Suprapubic skin (tissue), 4 donors: Measurements from ENCODE around the gene DDX49. TPM values are rescaled to one million over a fixed set of nuclear protein-coding genes. Genes with fewer than 3 reads are reported as not detected.

Experiments used
- DNase-seq, 2 donors: peaks; one replicate each; pipeline ENCODE4 v3.0.0-alpha.2; 2019; ENCODE audit warnings: low spot score in 2 of 2
- H3K27ac ChIP-seq: fragments of 200-600 bp; sonication (generic); one replicate; pipeline ENCODE4 v1.5.1; 2019
- H3K27me3 ChIP-seq: fragments of 200-600 bp; sonication (generic); one replicate; pipeline ENCODE4 v1.5.1; 2019
- H3K36me3 ChIP-seq: fragments of 200-600 bp; sonication (generic); one replicate; pipeline ENCODE4 v1.5.1; 2019
- H3K4me1 ChIP-seq: fragments of 200-600 bp; sonication (generic); one replicate; pipeline ENCODE4 v1.5.1; 2019
- H3K4me3 ChIP-seq: fragments of 200-600 bp; sonication (generic); one replicate; pipeline ENCODE4 v1.5.1; 2019; ENCODE audit warnings: mild to moderate bottlenecking
- H3K9me3 ChIP-seq: fragments of 200-600 bp; sonication (generic); one replicate; pipeline ENCODE4 v1.5.1; 2019
- CTCF ChIP-seq, 2 donors: fragments of 200-600 bp in 1 of 2; fragments of 450-650 bp in 1 of 2; sonication (generic) in 1 of 2; IDR thresholded peaks; one replicate each; pipeline ENCODE4 v1.5.1; 2016 to 2019; ENCODE audit warnings: antibody characterized with exemption in 2 of 2, mild to moderate bottlenecking in 1 of 2, moderate library complexity in 1 of 2
- EP300 ChIP-seq: sonication (generic); formaldehyde crosslinking; IDR thresholded peaks from one replicate; pipeline ENCODE4 v1.6.1; 2017; ENCODE audit warnings: antibody characterized with exemption
- POLR2A ChIP-seq, 2 donors: fragments of 450-650 bp; IDR thresholded peaks; one replicate each; pipeline ENCODE4 v1.6.1; 2017; ENCODE audit warnings: antibody characterized with exemption in 2 of 2, mild to moderate bottlenecking in 2 of 2, moderate library complexity in 2 of 2
- POLR2AphosphoS5 ChIP-seq, 3 donors: sonication (generic); formaldehyde crosslinking; IDR thresholded peaks; one replicate each; pipeline ENCODE4 v1.6.1; 2017; ENCODE audit warnings: antibody characterized with exemption in 3 of 3
- WGBS: methylation state at CpG from one replicate; pipeline ENCODE4 v1.1.5; 2018; 5-methylcytosine and 5-hydroxymethylcytosine counted together
- total RNA-seq, 4 donors: library from RNA; depleted of rRNA; stranded (reverse); fragments of >200 nt; gene quantifications; one replicate each; pipeline ENCODE4 v1.1.0, GENCODE V29; 2016

The DDX49 gene
- total RNA-seq, 4 donors from 2014 or later: 43.4 to 75.6 (median 58.4) TPM

GRCh38 chr19:18897094-18898029, 22.2 kb upstream of the DDX49 start:
- H3K36me3 ChIP-seq: peaks cover 31% of the 10 kb centered on the region
- no peak overlapping the region for H3K27ac ChIP-seq
- no peaks in the 10 kb centered on the region for H3K9me3 ChIP-seq
- peaks cover 35% of the 10 kb centered on the region for H3K27me3 ChIP-seq
- TF ChIP-seq POLR2A (IDR thresholded peaks at IDR 0.05) (no peak), POLR2AphosphoS5 (IDR thresholded peaks at IDR 0.05) (no peak), EP300 (no peak), CTCF (IDR thresholded peaks at IDR 0.05) (no peak)
- DNase-seq: no peak
- WGBS: 90% methylated on average over 19 of the region's 25 CpGs
- H3K4me3 ChIP-seq: no peak overlapping the region
- peaks cover 26% of the 10 kb centered on the region for H3K4me1 ChIP-seq

- no peak for DNase-seq
- 75% methylated on average over 10 of the region's 18 CpGs for WGBS
- H3K4me1 ChIP-seq: peaks cover 26% of the 10 kb centered on the region
- H3K27ac ChIP-seq: no peak overlapping the region
- TF ChIP-seq EP300 (no peak), POLR2A (IDR thresholded peaks at IDR 0.05) (no peak), POLR2AphosphoS5 (IDR thresholded peaks at IDR 0.05) (no peak), CTCF (IDR thresholded peaks at IDR 0.05) (no peak)
- H3K4me3 ChIP-seq: no peak overlapping the region
- H3K27me3 ChIP-seq: peaks cover 35% of the 10 kb centered on the region
- H3K36me3 ChIP-seq: peaks cover 35% of the 10 kb centered on the region
- no peaks in the 10 kb centered on the region for H3K9me3 ChIP-seq
Observed at GRCh38 chr19:18898081-18898606, 21.4 kb upstream of the DDX49 start.

DNA sequence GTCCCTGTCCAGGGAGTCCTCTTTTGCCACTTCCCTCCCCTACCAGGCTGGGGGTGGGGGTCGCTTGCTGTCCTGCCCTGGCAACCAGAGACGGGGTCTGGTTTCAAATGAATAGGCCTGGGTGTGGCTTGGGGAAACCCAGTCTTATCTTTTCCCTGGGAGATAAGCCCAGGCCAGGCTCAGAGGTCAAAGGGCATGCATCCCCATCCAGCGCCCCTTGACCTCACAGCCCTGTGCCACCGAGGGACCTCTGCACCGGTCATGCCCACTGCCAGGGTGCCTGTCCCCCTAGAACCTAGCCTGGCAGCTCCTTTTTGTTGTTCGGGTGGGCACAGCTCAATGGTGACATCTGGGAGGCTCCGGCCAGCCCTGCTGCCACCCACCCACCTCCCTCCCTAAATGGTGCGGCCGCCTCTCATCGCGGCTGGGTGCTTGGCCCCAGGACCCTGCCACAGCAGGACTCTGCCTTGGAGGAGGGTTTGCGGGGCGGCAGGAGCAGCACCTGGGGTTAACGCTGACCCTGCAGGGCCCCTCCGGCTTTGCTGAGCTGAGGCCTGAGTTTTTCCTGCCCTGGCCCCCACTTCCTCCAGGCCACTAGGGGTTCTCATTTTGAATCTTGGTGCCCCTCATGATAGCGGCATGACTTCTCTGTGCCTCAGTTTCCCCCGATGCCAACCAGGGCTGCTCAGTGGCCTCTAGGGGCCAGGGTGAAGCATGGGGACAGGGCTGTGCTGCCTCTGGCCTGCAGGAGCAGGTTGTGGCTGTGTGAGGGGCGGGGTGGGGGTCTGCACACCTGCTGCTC, 20.7 kb upstream of the DDX49 start:
- Histone ChIP-seq H3K27me3 (peaks cover 32% of the 10 kb centered on the region), H3K9me3 (no peaks in the 10 kb centered on the region), H3K36me3 (peaks cover 42% of the 10 kb centered on the region), H3K4me1 (peaks cover 26% of the 10 kb centered on the region), H3K27ac (no peak overlapping the region), H3K4me3 (no peak overlapping the region)
- TF ChIP-seq CTCF (IDR thresholded peaks at IDR 0.05) (no peak), POLR2A (IDR thresholded peaks at IDR 0.05) (no peak), EP300 (no peak), POLR2AphosphoS5 (IDR thresholded peaks at IDR 0.05) (no peak)
- WGBS: 73% methylated on average over 8 of the region's 18 CpGs
- DNase-seq: no peak

DNA sequence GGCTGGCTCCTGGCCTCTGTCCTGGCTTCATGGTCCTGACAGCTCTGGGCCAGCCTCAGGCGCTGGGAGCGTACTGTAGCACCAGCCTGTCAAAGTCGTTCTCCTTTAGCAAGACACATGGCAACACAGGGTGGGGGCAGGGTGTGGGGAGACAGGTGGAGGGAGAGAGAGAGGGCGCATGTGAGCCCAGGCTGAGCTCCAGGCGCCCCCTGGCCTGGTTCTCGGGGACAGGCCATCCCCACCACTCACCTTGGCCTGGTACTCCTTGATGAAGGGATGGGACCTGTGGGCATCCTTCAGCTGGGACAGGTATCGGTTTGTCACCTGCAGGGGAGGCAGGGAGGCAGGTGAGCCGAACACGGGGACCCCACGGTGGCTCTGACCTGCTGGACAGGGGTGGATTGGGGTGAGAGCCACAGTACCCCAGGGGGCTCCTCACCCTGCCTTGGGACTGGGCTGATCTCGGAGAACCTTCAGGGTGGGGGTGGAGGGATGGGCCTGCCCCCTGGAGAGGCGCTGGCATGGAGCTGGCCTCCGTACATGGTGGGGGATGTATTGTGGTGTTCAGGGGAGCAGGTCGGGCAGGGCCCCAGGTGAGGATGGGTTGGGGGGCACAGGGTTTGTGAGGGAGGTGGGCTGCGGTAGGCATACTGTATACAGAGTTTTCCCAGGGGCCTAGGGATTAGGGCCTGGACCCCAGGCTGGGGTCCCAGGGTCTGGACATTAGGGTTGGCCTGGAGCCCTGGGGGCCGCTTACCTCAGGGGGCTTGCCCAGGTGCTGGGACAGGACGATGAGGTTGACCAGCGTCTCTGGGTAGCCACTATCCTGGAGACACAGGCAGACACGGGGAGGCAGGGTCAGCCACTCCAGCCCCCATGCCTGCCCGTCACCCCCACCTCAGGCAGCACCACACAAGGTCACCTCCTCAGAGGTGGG, 19.6 kb upstream of the DDX49 start:
- Histone ChIP-seq H3K4me3 (no peak overlapping the region), H3K27ac (no peak overlapping the region), H3K36me3 (peaks cover 53% of the 10 kb centered on the region), H3K4me1 (peaks cover 17% of the 10 kb centered on the region), H3K9me3 (no peaks in the 10 kb centered on the region), H3K27me3 (peaks cover 21% of the 10 kb centered on the region)
- peak in 1 of 2 donors; percentile 55 for DNase-seq
- 87% methylated on average over 11 of the region's 20 CpGs for WGBS
- TF ChIP-seq EP300 (no peak), POLR2AphosphoS5 (IDR thresholded peaks at IDR 0.05) (no peak), POLR2A (IDR thresholded peaks at IDR 0.05) (no peak), CTCF (IDR thresholded peaks at IDR 0.05) (no peak)
